ENCODE results near the gene PACS2. TPM values are rescaled to one million over a fixed set of nuclear protein-coding genes. Genes with fewer than 3 reads are reported as not detected.

Gene PACS2
- total RNA-seq, 4 donors from 2014 or later, result 61.5 to 91.1 (median 74.7) TPM

DNA sequence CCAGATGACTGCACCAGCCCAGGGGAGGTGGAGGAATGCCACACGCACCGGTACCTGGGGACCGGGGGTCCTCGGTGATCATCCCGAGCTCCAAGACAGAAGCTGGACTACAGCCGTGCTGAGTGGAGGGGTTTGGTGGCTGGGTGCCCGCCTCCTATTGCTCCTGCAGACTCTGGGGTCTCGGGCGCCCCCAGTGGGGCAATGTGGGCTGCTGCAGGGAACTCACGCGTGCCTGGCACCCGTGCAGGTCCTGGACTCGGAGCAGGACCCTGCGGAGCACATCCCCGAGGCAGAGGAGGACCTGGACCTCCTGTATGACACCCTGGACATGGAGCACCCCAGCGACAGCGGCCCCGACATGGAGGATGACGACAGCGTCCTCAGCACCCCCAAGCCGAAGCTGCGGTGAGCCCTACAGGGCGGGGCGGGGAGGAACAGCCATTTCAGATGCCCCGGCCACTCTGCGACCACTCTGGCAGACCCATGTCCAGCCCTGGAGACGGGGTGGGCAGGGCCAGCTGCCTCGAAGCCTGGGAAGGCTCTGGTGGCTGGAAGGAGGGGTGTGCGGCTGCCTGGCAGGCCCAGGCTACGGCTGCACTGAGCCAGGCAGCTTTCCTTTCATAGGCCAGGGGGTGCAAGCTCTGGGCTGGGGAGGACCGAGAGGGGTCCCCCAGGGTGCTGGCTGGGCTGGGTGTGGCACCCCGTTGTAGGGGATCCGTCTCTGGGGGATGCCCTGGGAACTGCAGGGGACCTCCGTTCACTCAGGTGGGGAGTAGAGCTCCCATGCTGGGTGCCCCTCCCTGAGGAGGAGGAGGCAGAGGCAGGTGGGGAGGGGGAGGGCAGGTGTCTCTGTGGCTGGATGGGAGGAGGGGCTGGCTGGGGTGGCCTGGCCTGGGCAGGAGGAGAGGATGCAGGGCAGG lies 62.2 kb downstream of the PACS2 start:
- no peak for TF ChIP-seq CTCF (IDR thresholded peaks at IDR 0.05)
- no peak for TF ChIP-seq EP300 (IDR thresholded peaks at IDR 0.05)
- TF ChIP-seq POLR2A (IDR thresholded peaks at IDR 0.05), result no peak
- TF ChIP-seq POLR2AphosphoS5 (IDR thresholded peaks at IDR 0.05), result no peak
- no peak for ATAC-seq
- Histone ChIP-seq H3K4me1 (no peaks in the 10 kb centered on the region), H3K9me3 (no peaks in the 10 kb centered on the region), H3K27ac (no peak overlapping the region), H3K27me3 (no peaks in the 10 kb centered on the region), H3K36me3 (peaks cover 0 to 38% of the 10 kb centered on the region in 2 donors), H3K4me3 (no peak overlapping the region)
- WGBS, 2 donors (ENCODE audit: low coverage in 1 of 2), result 100% methylated on average over 1 of the region's 34 CpGs; no CpG with 5 or more reads in 1 of the 2 donors

DNA sequence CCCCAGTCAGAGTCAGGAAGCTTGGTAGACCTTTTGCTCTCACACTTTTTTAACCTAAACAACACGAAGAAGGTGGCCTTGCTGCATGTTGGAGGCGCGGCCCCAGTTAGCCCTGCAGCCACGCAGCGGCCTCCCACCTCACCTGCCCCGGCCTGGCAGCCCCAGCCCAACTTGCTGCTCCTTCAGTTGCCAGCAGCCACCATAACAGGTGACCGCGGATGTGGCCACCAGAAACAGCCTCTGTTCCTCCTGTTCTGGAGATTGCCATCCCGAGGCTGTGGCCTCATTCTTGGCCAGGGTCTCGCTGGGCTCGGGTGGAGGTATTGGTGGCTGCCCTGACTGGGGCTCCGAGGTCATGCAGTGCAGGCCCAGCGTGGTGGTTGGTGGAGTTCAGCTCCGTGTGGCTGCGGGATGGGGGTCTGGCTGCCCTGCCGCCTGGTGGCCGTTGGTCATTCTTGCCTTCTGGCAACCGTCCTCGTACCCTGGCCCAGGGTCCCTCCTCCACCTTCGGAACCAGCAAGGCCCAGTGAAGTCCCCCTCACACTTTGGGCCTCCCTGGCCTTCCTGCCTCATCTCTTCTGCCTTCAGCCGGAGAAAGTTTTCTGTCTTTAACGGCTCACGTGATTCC lies 63.1 kb downstream of the PACS2 start:
- H3K9me3 ChIP-seq, result no peaks in the 10 kb centered on the region
- no peaks in the 10 kb centered on the region for H3K4me1 ChIP-seq
- no peak for TF ChIP-seq CTCF (IDR thresholded peaks at IDR 0.05)
- TF ChIP-seq POLR2A (IDR thresholded peaks at IDR 0.05), result no peak
- TF ChIP-seq EP300 (IDR thresholded peaks at IDR 0.05), result no peak
- TF ChIP-seq POLR2AphosphoS5 (IDR thresholded peaks at IDR 0.05), result no peak
- H3K36me3 ChIP-seq, result peaks cover 0 to 45% of the 10 kb centered on the region in 2 donors
- H3K27me3 ChIP-seq, result no peaks in the 10 kb centered on the region
- 84% methylated on average over 8 of the region's 23 CpGs; no CpG with 5 or more reads in 1 of the 2 donors for WGBS, 2 donors (ENCODE audit: low coverage in 1 of 2)
- H3K4me3 ChIP-seq, result no peak overlapping the region
- no peak for ATAC-seq
- no peak overlapping the region for H3K27ac ChIP-seq

DNA sequence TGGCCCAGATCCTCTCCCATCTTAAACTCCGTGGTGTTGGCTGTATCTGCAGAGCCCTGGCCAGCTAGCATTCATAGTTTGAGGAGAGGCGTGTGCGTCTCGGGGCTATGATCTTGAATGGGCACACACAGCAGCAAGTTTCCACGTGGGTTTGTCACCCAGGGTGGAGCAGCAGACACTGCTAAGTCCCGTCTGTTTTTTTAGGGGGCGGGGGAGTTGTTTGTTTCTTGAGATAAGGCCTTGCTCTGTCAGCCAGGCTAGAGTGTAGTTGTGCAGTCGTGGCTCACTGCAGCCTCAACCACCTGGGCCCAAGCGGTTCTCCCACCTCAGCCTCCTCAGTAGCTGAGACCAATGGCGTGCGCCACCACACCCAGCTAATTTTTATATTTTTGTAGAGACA lies 63.7 kb downstream of the PACS2 start:
- H3K9me3 ChIP-seq, result no peaks in the 10 kb centered on the region
- H3K36me3 ChIP-seq, result peaks cover 0 to 50% of the 10 kb centered on the region in 2 donors
- TF ChIP-seq EP300 (IDR thresholded peaks at IDR 0.05), result no peak
- no peak for TF ChIP-seq POLR2A (IDR thresholded peaks at IDR 0.05)
- no peak for TF ChIP-seq CTCF (IDR thresholded peaks at IDR 0.05)
- TF ChIP-seq POLR2AphosphoS5 (IDR thresholded peaks at IDR 0.05), result no peak
- no peak overlapping the region for H3K4me3 ChIP-seq
- no peaks in the 10 kb centered on the region for H3K4me1 ChIP-seq
- H3K27me3 ChIP-seq, result no peaks in the 10 kb centered on the region
- no peak overlapping the region for H3K27ac ChIP-seq
- 74 to 80% methylated on average over 8 to 10 of the region's 11 CpGs for WGBS, 2 donors (ENCODE audit: low coverage in 1 of 2)
- ATAC-seq, result no peak

DNA sequence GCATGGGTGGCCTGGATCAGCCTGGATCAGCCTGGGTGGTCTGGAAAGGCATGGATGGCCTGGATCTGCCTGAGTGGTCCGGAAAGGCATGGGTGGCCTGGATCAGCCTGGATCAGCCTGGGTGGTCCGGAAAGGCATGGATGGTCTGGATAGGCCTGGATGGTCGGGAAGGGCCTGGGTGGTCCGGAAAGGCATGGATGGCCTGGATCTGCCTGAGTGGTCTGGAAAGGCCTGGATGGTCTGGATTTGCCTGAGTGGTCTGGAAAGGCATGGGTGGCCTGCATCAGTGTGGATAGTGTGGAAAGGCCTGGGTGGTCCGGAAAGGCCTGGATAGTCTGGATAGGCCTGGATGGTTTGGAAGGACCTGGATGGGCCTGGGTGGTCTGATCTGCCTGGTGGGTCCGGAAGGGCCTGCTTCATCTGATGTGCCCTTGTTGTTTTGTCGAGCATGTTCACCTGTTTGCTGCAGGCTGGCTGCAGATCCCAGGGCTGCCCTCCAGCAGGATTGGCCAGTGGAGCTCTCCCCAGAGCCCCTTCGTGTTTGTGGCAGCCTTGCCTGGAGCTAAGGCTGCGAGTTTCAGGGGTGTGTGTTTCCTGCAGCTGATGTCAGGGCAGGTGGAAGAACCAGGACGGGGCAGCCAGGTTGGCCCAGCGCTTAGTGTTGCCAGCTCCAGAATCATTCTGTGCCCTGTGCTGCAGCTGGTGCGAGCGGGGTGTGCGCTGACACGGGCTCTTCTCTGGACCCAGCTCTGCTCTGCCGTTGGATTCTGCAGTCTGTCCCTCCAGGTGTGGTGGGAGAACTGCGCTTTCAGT lies 64.5 kb downstream of the PACS2 start:
- Histone ChIP-seq H3K4me3 (no peak overlapping the region), H3K4me1 (no peaks in the 10 kb centered on the region), H3K27ac (no peak overlapping the region), H3K27me3 (no peaks in the 10 kb centered on the region), H3K36me3 (peaks cover 0 to 54% of the 10 kb centered on the region in 2 donors), H3K9me3 (no peaks in the 10 kb centered on the region)
- 93 to 100% methylated on average over 2 to 3 of the region's 17 CpGs for WGBS, 2 donors (ENCODE audit: low coverage in 1 of 2)
- TF ChIP-seq EP300 (IDR thresholded peaks at IDR 0.05), result no peak
- TF ChIP-seq POLR2A (IDR thresholded peaks at IDR 0.05), result no peak
- TF ChIP-seq CTCF (IDR thresholded peaks at IDR 0.05), result no peak
- TF ChIP-seq POLR2AphosphoS5 (IDR thresholded peaks at IDR 0.05), result no peak
- ATAC-seq, result no peak
